NK-92 (cell line): ENCODE results near the gene CYP46A1.
"Not testable (repeated sequence)": the region's sequence is repeated elsewhere in the genome, so short reads cannot be mapped to it uniquely, and the experiment has no call there.

Source experiments
- DNase-seq: peaks from one replicate; lab custom pipeline; 2025; ENCODE audit not compliant: unreplicated experiment; lab: John Stamatoyannopoulos, UW

The CYP46A1 gene

GRCh38 chr14:99656171-99656570, 27.9 kb upstream of the CYP46A1 start:
- no peak for DNase-seq

GRCh38 chr14:99657645-99658155, 26.4 kb upstream of the CYP46A1 start:
- no peak for DNase-seq

- DNase-seq: no peak
Measured at GRCh38 chr14:99658218-99658845, 25.8 kb upstream of the CYP46A1 start.

GRCh38 chr14:99659333-99659741, 24.8 kb upstream of the CYP46A1 start:
- DNase-seq: no peak

GRCh38 chr14:99660006-99660566, 24.0 kb upstream of the CYP46A1 start:
- no peak for DNase-seq

- no peak for DNase-seq
Measured at GRCh38 chr14:99660794-99661193, 23.3 kb upstream of the CYP46A1 start.

GRCh38 chr14:99661206-99661605, 22.9 kb upstream of the CYP46A1 start:
- not testable (repeated sequence) for DNase-seq

GRCh38 chr14:99662846-99663245, 21.3 kb upstream of the CYP46A1 start:
- no peak for DNase-seq

- no peak for DNase-seq
Measured at GRCh38 chr14:99663386-99664057, 20.6 kb upstream of the CYP46A1 start.

GRCh38 chr14:99664058-99664936, 19.8 kb upstream of the CYP46A1 start:
- DNase-seq: no peak

- no peak for DNase-seq
Measured at GRCh38 chr14:99664937-99665273, 19.2 kb upstream of the CYP46A1 start.

GRCh38 chr14:99666533-99666932, 17.6 kb upstream of the CYP46A1 start:
- DNase-seq: no peak

- DNase-seq: no peak
Measured at GRCh38 chr14:99667045-99667444, 17.1 kb upstream of the CYP46A1 start.

GRCh38 chr14:99667821-99668220, 16.3 kb upstream of the CYP46A1 start:
- DNase-seq: no peak

GRCh38 chr14:99668307-99669295, 15.5 kb upstream of the CYP46A1 start:
- DNase-seq: no peak

GRCh38 chr14:99670361-99671234, 13.5 kb upstream of the CYP46A1 start:
- DNase-seq: no peak

- DNase-seq: no peak
Measured at GRCh38 chr14:99671235-99672224, 12.6 kb upstream of the CYP46A1 start.
